LNCAP (cell line): ENCODE measurements around the gene FBN3.

Source experiments
- TF ChIP-seq, protein P1 (sequence below): fragments of 450-650 bp; IDR thresholded peaks from 2 replicates; pipeline ENCODE4 v1.5.1; 2017; ENCODE audit warnings: mild to moderate bottlenecking

The FBN3 gene

GRCh38 chr19:8109890-8110662 lies 39.3 kb downstream of the FBN3 start:
- TF ChIP-seq, protein P1, sequence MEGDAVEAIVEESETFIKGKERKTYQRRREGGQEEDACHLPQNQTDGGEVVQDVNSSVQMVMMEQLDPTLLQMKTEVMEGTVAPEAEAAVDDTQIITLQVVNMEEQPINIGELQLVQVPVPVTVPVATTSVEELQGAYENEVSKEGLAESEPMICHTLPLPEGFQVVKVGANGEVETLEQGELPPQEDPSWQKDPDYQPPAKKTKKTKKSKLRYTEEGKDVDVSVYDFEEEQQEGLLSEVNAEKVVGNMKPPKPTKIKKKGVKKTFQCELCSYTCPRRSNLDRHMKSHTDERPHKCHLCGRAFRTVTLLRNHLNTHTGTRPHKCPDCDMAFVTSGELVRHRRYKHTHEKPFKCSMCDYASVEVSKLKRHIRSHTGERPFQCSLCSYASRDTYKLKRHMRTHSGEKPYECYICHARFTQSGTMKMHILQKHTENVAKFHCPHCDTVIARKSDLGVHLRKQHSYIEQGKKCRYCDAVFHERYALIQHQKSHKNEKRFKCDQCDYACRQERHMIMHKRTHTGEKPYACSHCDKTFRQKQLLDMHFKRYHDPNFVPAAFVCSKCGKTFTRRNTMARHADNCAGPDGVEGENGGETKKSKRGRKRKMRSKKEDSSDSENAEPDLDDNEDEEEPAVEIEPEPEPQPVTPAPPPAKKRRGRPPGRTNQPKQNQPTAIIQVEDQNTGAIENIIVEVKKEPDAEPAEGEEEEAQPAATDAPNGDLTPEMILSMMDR = no peak

GRCh38 chr19:8109455-8109854 lies 39.9 kb downstream of the FBN3 start:
- TF ChIP-seq, protein P1 = no peak

GRCh38 chr19:8108560-8109445 lies 40.6 kb downstream of the FBN3 start:
- TF ChIP-seq, protein P1 = no peak

DNA sequence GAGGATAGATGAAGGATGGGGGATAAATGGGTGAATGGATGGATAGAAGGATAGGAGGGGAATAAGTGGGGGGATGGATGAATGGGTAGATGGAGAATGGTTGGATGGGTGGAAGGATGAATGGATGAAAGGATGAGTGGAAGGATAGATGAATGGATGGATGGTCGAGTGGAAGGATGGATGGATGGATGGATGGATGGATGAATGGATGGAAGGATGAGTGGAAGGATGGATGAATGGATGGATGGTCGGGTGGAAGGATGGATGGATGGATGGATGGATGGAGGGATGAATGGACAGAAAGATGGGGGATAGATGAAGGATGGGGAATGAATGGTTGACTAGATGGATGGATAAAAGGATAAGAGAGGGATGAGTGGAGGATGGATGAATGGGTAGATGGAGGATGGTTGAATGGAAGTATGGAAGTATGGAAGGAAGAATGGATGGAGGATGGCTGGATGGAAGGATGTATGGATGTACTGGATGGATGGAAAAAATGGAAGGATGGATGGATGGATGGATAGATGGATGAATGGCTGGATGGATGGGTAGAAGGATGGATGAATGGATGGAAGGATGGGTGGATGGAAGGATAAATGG lies 42.0 kb downstream of the FBN3 start:
- TF ChIP-seq, protein P1 = no peak

GRCh38 chr19:8105471-8105870 lies 43.9 kb downstream of the FBN3 start:
- TF ChIP-seq, protein P1 = no peak

DNA sequence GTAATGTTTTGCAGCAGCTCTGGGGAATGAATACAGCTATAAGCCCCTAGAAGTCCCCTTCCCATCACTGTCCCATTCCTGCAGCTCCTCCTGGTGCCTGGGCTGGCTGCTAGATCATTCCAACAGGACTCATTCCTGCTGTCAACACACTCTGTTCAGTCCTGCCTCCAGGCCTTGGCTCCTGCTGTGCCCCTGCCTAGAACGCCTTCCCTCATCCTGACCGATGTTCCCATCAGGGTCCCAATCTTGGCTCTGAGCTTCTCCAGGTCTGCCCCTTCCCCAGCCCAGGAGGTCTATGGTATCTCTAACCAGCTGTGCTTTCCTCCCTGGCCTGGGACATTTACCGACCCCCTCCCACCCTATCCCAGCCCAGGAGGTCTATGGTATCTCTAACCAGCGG lies 48.1 kb downstream of the FBN3 start:
- TF ChIP-seq, protein P1 = no peak

- TF ChIP-seq, protein P1 = no peak
Measured at GRCh38 chr19:8097681-8098567, 51.5 kb downstream of the FBN3 start.
